ENCODE data around the gene TOP2B. TPM values are rescaled to one million over a fixed set of nuclear protein-coding genes. Genes with fewer than 3 reads are reported as not detected.

TOP2B gene
- total and polyA plus RNA-seq, 7 experiments from 2014 or later: 66.6 to 190 (median 123) TPM

DNA sequence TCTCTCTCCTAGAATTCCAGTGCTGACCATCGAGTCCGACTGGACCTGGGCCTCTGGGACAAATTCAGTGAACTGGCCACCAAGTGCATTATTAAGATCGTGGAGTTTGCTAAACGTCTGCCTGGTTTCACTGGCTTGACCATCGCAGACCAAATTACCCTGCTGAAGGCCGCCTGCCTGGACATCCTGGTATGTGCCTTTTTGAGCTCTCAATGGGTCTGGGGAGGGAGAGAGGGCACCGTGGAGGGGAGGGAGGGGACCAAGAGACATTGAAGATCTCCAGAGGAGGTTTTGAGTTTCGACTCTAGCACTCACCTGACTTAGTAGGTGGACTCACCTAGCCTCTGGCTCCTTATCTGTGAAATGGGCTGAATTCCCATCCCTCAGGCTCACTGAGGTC lies 84.2 kb downstream of the TOP2B start:
- Mint-ChIP-seq H3K27ac (no peak overlapping the region), H3K36me3 (no peaks in the 10 kb centered on the region), H3K27me3 (peaks cover 0 to 34% (median 5%) of the 10 kb centered on the region in 5 donors), H3K4me3 (no peak overlapping the region), H3K9me3 (no peaks in the 10 kb centered on the region), H3K4me1 (no peaks in the 10 kb centered on the region)
- H3K4me3 ChIP-seq (ENCODE audit: low read length): no peak overlapping the region
- ATAC-seq (no peak), DNase-seq (no peak)
- H3K9me3 ChIP-seq (ENCODE audit: control insufficient read depth in 2 of 3, low read length in 3 of 3): no peaks in the 10 kb centered on the region
- intact Hi-C loops (cut with micrococcal nuclease): no loop called here
- no peaks in the 10 kb centered on the region for H3K4me1 ChIP-seq (ENCODE audit: control insufficient read depth in 2 of 2, insufficient read depth in 2 of 2, low read length in 2 of 2)
- no peaks in the 10 kb centered on the region for H3K27me3 ChIP-seq (ENCODE audit: control insufficient read depth in 2 of 2, insufficient read depth in 2 of 2, low read length in 2 of 2)
- no peaks in the 10 kb centered on the region for H3K36me3 ChIP-seq (ENCODE audit: control insufficient read depth in 2 of 3, insufficient read depth in 3 of 3, low read length in 3 of 3)
- no peak overlapping the region for H3K27ac ChIP-seq (ENCODE audit: low read depth, low read length)
- ChIA-PET CTCF (no interaction called here), POLR2A (no interaction called here)

DNA sequence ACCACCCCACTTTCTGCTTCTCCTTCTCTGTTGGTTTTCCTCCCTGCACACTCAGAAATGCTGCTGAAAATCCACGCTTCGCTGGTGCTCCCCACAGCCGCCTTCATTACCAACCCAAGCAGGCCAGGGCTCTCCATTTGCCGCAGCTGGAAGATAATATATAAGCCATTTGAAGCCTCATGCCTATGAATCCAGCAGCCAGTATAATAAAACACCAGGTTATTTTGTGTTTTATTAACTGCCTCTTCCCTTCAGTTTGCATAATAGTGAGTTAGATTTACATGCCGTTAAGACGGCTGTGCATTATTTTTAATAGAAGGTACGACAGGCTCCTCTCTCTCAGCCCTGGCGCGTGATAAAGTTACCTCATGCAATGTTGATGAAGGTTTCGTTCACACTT lies 86.6 kb downstream of the TOP2B start:
- ATAC-seq (no peak), DNase-seq (no peak)
- Mint-ChIP-seq H3K36me3 (no peaks in the 10 kb centered on the region), H3K9me3 (no peaks in the 10 kb centered on the region), H3K4me3 (no peak overlapping the region), H3K27me3 (peaks cover 0 to 31% (median 6%) of the 10 kb centered on the region in 5 donors), H3K27ac (no peak overlapping the region), H3K4me1 (no peaks in the 10 kb centered on the region)
- no peak overlapping the region for H3K4me3 ChIP-seq (ENCODE audit: low read length)
- intact Hi-C loops (cut with micrococcal nuclease): no loop called here
- H3K27ac ChIP-seq (ENCODE audit: low read depth, low read length): no peak overlapping the region
- no peaks in the 10 kb centered on the region for H3K36me3 ChIP-seq (ENCODE audit: control insufficient read depth in 2 of 3, insufficient read depth in 3 of 3, low read length in 3 of 3)
- no peaks in the 10 kb centered on the region for H3K4me1 ChIP-seq (ENCODE audit: control insufficient read depth in 2 of 2, insufficient read depth in 2 of 2, low read length in 2 of 2)
- ChIA-PET CTCF (no interaction called here), POLR2A (no interaction called here)
- H3K27me3 ChIP-seq (ENCODE audit: control insufficient read depth in 2 of 2, insufficient read depth in 2 of 2, low read length in 2 of 2): no peaks in the 10 kb centered on the region
- no peaks in the 10 kb centered on the region for H3K9me3 ChIP-seq (ENCODE audit: control insufficient read depth in 2 of 3, low read length in 3 of 3)

DNA sequence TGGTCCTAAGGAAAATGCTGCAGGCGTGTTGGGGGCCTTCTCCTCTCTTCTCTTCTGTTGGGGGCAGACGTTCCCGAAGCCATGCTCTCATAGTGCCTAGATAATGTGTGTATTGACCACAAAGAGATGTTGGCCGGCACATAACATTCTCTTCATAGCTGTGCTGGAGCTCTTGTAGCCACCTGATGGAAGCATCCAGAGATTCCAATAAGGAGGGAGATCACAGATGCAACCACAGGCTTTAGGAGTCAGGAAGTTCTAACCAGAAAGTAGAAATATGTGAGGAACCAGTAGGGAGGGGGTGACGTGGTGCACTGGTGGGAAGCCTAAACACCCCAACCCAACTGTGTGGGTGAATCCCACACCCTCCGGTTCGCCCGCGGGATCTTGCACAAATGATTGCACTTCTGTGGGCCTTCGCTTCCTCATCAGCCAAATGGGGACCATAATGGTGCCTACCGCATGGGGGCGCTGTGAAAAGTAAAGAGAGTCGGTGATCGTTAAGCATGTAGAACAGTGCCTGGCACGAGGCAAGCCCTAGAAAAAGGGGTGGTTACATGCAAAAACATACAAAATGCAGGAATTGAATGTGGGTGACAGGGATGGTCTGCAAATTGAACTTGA lies 87.8 kb downstream of the TOP2B start:
- DNase-seq (no peak), ATAC-seq (no peak)
- Histone ChIP-seq H3K9me3 (ENCODE audit: control insufficient read depth in 2 of 3, low read length in 3 of 3) (no peaks in the 10 kb centered on the region), H3K36me3 (ENCODE audit: control insufficient read depth in 2 of 3, insufficient read depth in 3 of 3, low read length in 3 of 3) (no peaks in the 10 kb centered on the region), H3K27me3 (ENCODE audit: control insufficient read depth in 2 of 2, insufficient read depth in 2 of 2, low read length in 2 of 2) (no peaks in the 10 kb centered on the region), H3K4me3 (ENCODE audit: low read length) (no peak overlapping the region), H3K27ac (ENCODE audit: low read depth, low read length) (no peak overlapping the region), H3K4me1 (ENCODE audit: control insufficient read depth in 2 of 2, insufficient read depth in 2 of 2, low read length in 2 of 2) (no peaks in the 10 kb centered on the region)
- H3K4me3 Mint-ChIP-seq: no peak overlapping the region
- ChIA-PET CTCF (no interaction called here), POLR2A (no interaction called here)
- no peaks in the 10 kb centered on the region for H3K36me3 Mint-ChIP-seq
- no peaks in the 10 kb centered on the region for H3K9me3 Mint-ChIP-seq
- intact Hi-C loops (cut with micrococcal nuclease): no loop called here
- no peaks in the 10 kb centered on the region for H3K4me1 Mint-ChIP-seq
- peaks cover 0 to 21% (median 6%) of the 10 kb centered on the region in 5 donors for H3K27me3 Mint-ChIP-seq
- no peak overlapping the region for H3K27ac Mint-ChIP-seq

DNA sequence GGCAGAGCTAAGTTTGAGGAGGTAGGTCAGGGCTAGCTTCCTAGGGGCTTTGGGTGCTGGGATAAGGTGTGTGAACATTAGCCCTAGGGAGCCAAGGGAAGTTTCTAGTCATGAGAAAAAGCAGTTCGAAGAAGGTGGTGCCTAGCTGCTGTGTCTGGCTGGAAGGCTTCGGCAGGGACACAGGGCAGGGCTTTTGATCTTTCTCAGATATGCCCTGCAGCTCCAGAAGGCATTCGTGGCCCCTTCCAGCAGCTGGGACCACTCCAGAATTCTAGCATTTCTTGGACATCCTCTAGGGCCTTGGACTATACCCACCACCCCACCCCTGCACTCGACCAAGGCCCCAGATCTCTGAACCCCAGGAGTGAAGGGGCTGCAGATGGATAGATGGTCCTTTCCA lies 88.6 kb downstream of the TOP2B start:
- Histone ChIP-seq H3K36me3 (ENCODE audit: control insufficient read depth in 2 of 3, insufficient read depth in 3 of 3, low read length in 3 of 3) (no peaks in the 10 kb centered on the region), H3K27ac (ENCODE audit: low read depth, low read length) (no peak overlapping the region), H3K27me3 (ENCODE audit: control insufficient read depth in 2 of 2, insufficient read depth in 2 of 2, low read length in 2 of 2) (no peaks in the 10 kb centered on the region), H3K4me1 (ENCODE audit: control insufficient read depth in 2 of 2, insufficient read depth in 2 of 2, low read length in 2 of 2) (no peaks in the 10 kb centered on the region), H3K4me3 (ENCODE audit: low read length) (no peak overlapping the region), H3K9me3 (ENCODE audit: control insufficient read depth in 2 of 3, low read length in 3 of 3) (no peaks in the 10 kb centered on the region)
- H3K36me3 Mint-ChIP-seq: no peaks in the 10 kb centered on the region
- H3K4me3 Mint-ChIP-seq: no peak overlapping the region
- no peaks in the 10 kb centered on the region for H3K4me1 Mint-ChIP-seq
- ChIA-PET POLR2A (no interaction called here), CTCF (no interaction called here)
- H3K9me3 Mint-ChIP-seq: no peaks in the 10 kb centered on the region
- H3K27me3 Mint-ChIP-seq: peaks cover 0 to 21% (median 6%) of the 10 kb centered on the region in 5 donors
- DNase-seq (no peak), ATAC-seq (no peak)
- intact Hi-C loops (cut with micrococcal nuclease): no loop called here
- H3K27ac Mint-ChIP-seq: no peak overlapping the region

DNA sequence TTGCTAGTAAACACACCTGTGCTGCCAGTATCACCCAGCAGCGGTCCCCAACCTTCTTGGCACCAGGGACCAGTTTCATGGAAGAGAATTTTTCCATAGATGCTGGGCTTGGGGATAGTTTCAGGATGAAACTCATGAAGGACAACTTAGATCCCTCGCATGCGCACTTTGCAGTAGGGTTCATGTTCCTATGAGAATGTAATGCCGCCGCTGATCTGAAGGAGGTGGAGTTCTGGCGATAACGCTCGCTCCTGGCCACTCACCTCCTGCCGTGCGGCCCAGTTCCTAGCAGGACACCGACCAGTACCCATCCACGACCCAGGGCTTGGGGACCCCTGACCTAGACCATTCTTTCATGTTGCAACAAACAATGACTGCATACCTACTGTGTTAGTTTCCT lies 89.7 kb downstream of the TOP2B start:
- Mint-ChIP-seq H3K27me3 (peaks cover 0 to 17% (median 6%) of the 10 kb centered on the region in 5 donors), H3K36me3 (no peaks in the 10 kb centered on the region), H3K4me3 (no peak overlapping the region), H3K4me1 (no peaks in the 10 kb centered on the region), H3K9me3 (no peaks in the 10 kb centered on the region), H3K27ac (no peak overlapping the region)
- Histone ChIP-seq H3K27me3 (ENCODE audit: control insufficient read depth in 2 of 2, insufficient read depth in 2 of 2, low read length in 2 of 2) (no peaks in the 10 kb centered on the region), H3K4me1 (ENCODE audit: control insufficient read depth in 2 of 2, insufficient read depth in 2 of 2, low read length in 2 of 2) (no peaks in the 10 kb centered on the region), H3K36me3 (ENCODE audit: control insufficient read depth in 2 of 3, insufficient read depth in 3 of 3, low read length in 3 of 3) (no peaks in the 10 kb centered on the region), H3K9me3 (ENCODE audit: control insufficient read depth in 2 of 3, low read length in 3 of 3) (no peaks in the 10 kb centered on the region), H3K4me3 (ENCODE audit: low read length) (no peak overlapping the region), H3K27ac (ENCODE audit: low read depth, low read length) (no peak overlapping the region)
- ATAC-seq (no peak), DNase-seq (no peak)
- ChIA-PET POLR2A (no interaction called here), CTCF (no interaction called here)
- intact Hi-C loops (cut with micrococcal nuclease): no loop called here

DNA sequence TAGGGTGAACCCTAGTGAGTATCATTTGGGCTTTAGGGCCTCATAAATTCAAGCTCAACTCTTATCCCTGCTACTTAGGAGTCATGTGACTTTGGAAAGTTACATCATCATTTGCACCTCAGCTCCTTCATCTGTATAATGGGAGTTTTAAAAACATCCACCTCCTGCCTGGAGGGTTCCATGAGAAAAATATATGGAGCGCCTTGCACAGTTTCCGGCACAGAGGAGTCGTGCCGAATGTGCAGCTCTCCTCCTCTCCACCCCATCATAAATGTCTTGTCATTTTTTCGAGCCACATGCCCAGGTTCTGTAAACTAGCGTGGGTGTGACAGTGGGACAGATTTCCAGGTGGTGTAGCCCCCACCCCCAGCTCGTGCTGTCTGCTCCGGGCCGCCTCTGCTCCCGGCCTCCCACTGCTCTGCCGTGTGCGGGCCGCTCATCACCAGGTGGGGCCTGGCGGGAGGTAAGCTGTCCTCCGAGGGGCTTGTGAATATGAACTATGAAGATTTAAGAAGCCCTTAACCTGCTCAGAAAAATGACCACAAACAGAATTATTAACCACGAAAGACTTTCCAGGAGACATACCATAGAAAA lies 90.4 kb downstream of the TOP2B start:
- Mint-ChIP-seq H3K36me3 (no peaks in the 10 kb centered on the region), H3K9me3 (no peaks in the 10 kb centered on the region), H3K27me3 (peaks cover 0 to 14% (median 6%) of the 10 kb centered on the region in 5 donors), H3K4me1 (no peaks in the 10 kb centered on the region), H3K27ac (no peak overlapping the region), H3K4me3 (no peak overlapping the region)
- intact Hi-C loops (cut with micrococcal nuclease): no loop called here
- ATAC-seq (no peak), DNase-seq (no peak)
- ChIA-PET POLR2A (no interaction called here), CTCF (no interaction called here)
- Histone ChIP-seq H3K9me3 (ENCODE audit: control insufficient read depth in 2 of 3, low read length in 3 of 3) (no peaks in the 10 kb centered on the region), H3K27ac (ENCODE audit: low read depth, low read length) (no peak overlapping the region), H3K27me3 (ENCODE audit: control insufficient read depth in 2 of 2, insufficient read depth in 2 of 2, low read length in 2 of 2) (no peaks in the 10 kb centered on the region), H3K4me3 (ENCODE audit: low read length) (no peak overlapping the region), H3K36me3 (ENCODE audit: control insufficient read depth in 2 of 3, insufficient read depth in 3 of 3, low read length in 3 of 3) (no peaks in the 10 kb centered on the region), H3K4me1 (ENCODE audit: control insufficient read depth in 2 of 2, insufficient read depth in 2 of 2, low read length in 2 of 2) (no peaks in the 10 kb centered on the region)

DNA sequence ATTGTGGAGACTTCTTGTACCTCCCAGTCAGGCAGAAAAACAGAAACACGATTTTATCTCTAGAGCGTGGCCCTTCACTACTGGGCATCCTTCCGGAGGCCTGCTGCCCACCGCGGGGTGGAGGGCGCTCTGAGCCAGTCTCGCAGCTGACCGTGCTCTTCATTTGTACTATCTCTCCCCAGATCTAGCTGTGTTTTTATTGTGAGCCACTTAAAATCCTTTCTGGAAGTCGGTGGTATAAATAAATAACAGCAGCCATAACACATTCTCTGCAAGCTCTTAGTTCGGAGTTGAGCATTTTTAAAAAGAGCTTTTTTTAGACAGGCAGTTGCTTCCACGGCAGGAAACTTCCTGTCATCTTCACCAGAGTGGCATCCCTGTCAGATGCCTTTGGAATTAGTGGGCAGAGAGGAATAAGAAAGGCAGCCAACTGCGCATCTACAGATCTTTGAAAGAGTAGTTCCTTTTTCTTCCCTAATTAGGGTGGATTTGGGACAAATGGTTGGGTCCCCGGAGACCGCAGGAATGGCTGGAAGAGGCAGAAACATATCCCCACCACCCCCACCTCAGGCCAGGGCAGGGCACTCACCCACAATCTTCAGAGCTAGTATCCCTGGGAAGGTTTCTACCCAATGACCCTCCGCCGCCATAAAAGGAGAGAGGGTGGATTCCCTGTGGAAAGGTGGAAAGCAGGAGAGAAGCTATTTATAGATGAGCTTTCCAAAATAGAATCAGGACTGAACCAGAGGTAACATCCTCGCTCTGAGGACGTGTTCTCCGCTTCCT lies 91.1 kb downstream of the TOP2B start:
- Histone ChIP-seq H3K36me3 (ENCODE audit: control insufficient read depth in 2 of 3, insufficient read depth in 3 of 3, low read length in 3 of 3) (no peaks in the 10 kb centered on the region), H3K27me3 (ENCODE audit: control insufficient read depth in 2 of 2, insufficient read depth in 2 of 2, low read length in 2 of 2) (no peaks in the 10 kb centered on the region), H3K27ac (ENCODE audit: low read depth, low read length) (no peak overlapping the region), H3K4me1 (ENCODE audit: control insufficient read depth in 2 of 2, insufficient read depth in 2 of 2, low read length in 2 of 2) (no peaks in the 10 kb centered on the region), H3K4me3 (ENCODE audit: low read length) (no peak overlapping the region), H3K9me3 (ENCODE audit: control insufficient read depth in 2 of 3, low read length in 3 of 3) (no peaks in the 10 kb centered on the region)
- no peaks in the 10 kb centered on the region for H3K9me3 Mint-ChIP-seq
- ATAC-seq (no peak), DNase-seq (no peak)
- H3K27me3 Mint-ChIP-seq: peaks cover 0 to 13% (median 6%) of the 10 kb centered on the region in 5 donors
- POLR2A ChIA-PET: no interaction called here
- H3K27ac Mint-ChIP-seq: no peak overlapping the region
- H3K4me1 Mint-ChIP-seq: no peaks in the 10 kb centered on the region
- H3K36me3 Mint-ChIP-seq: no peaks in the 10 kb centered on the region
- CTCF ChIA-PET: no interaction called here
- intact Hi-C loops (cut with micrococcal nuclease): no loop called here
- no peak overlapping the region for H3K4me3 Mint-ChIP-seq
